Measurements from ENCODE around the gene PIK3R6. TPM values are rescaled to one million over a fixed set of nuclear protein-coding genes. Genes with fewer than 3 reads are reported as not detected.

The PIK3R6 gene
- total and polyA plus RNA-seq, 2 experiments from 2014 or later, result 0.43 to 0.63 TPM

- H3K4me2 ChIP-seq (ENCODE audit: unreplicated experiment), result no peak overlapping the region
- WGBS, 2 experiments (ENCODE audit: low coverage in 1 of 2, low lambda C conversion rate in 2 of 2, missing lambda C conversion rate in 2 of 2), result 89 to 92% methylated on average over 16 of the region's 16 CpGs
- H3K27me3 ChIP-seq (replicated peaks; ENCODE audit: insufficient read depth), result no peaks in the 10 kb centered on the region
- no peak for DNase-seq
- H3F3A ChIP-seq (ENCODE audit: insufficient read depth), result no peaks in the 10 kb centered on the region
- H3K27ac ChIP-seq, result no peak overlapping the region
- no peak overlapping the region for H3K4me3 ChIP-seq
- H3K9me3 ChIP-seq (ENCODE audit: low read depth), result no peaks in the 10 kb centered on the region
- H4K20me1 ChIP-seq (ENCODE audit: insufficient read depth), result no peaks in the 10 kb centered on the region
- no peaks in the 10 kb centered on the region for H3K9me2 ChIP-seq (ENCODE audit: insufficient read depth)
- H3K36me3 ChIP-seq (ENCODE audit: low read depth), result no peaks in the 10 kb centered on the region
- TF ChIP-seq EZH2phosphoT487 (IDR thresholded peaks at IDR 0.05; ENCODE audit: insufficient read depth, low read depth) (no peak), EZH2 (IDR thresholded peaks at IDR 0.05; ENCODE audit: insufficient read depth, poor library complexity, severe bottlenecking) (no peak)
- H3K9ac ChIP-seq, result no peak overlapping the region
- in situ Hi-C loops (cut with MboI), result no loop called here
- H2AFZ ChIP-seq, result no peak overlapping the region
- no peaks in the 10 kb centered on the region for H3K4me1 ChIP-seq (ENCODE audit: insufficient read depth)
- H3K79me2 ChIP-seq (ENCODE audit: insufficient read depth), result no peaks in the 10 kb centered on the region
Observed at GRCh38 chr17:8884336-8884990, 17.0 kb upstream of the PIK3R6 start.

GRCh38 chr17:8883353-8883752 is 15.9 kb upstream of the PIK3R6 start:
- Histone ChIP-seq H3F3A (ENCODE audit: insufficient read depth) (no peaks in the 10 kb centered on the region), H2AFZ (no peak overlapping the region), H3K27ac (no peak overlapping the region), H3K4me1 (ENCODE audit: insufficient read depth) (no peaks in the 10 kb centered on the region), H3K4me2 (ENCODE audit: unreplicated experiment) (no peak overlapping the region), H3K9me2 (ENCODE audit: insufficient read depth) (no peaks in the 10 kb centered on the region), H3K79me2 (ENCODE audit: insufficient read depth) (no peaks in the 10 kb centered on the region), H3K27me3 (replicated peaks; ENCODE audit: insufficient read depth) (no peaks in the 10 kb centered on the region), H3K36me3 (ENCODE audit: low read depth) (no peaks in the 10 kb centered on the region), H3K9ac (no peak overlapping the region), H3K4me3 (no peak overlapping the region), H3K9me3 (ENCODE audit: low read depth) (no peaks in the 10 kb centered on the region), H4K20me1 (ENCODE audit: insufficient read depth) (no peaks in the 10 kb centered on the region)
- in situ Hi-C loops (cut with MboI), result no loop called here
- DNase-seq, result no peak
- TF ChIP-seq EZH2 (IDR thresholded peaks at IDR 0.05; ENCODE audit: insufficient read depth, poor library complexity, severe bottlenecking) (no peak), EZH2phosphoT487 (IDR thresholded peaks at IDR 0.05; ENCODE audit: insufficient read depth, low read depth) (no peak)
- WGBS, 2 experiments (ENCODE audit: low coverage in 1 of 2, low lambda C conversion rate in 2 of 2, missing lambda C conversion rate in 2 of 2), result 74 to 85% methylated on average over 4 of the region's 4 CpGs

GRCh38 chr17:8881606-8882005 is 14.1 kb upstream of the PIK3R6 start:
- H3K4me1 ChIP-seq (ENCODE audit: insufficient read depth), result peaks cover 3% of the 10 kb centered on the region; the same call in 1 of the 2 replicates
- no peak overlapping the region for H2AFZ ChIP-seq
- H3K27ac ChIP-seq, result no peak overlapping the region
- H3K36me3 ChIP-seq (ENCODE audit: low read depth), result no peaks in the 10 kb centered on the region
- H3K27me3 ChIP-seq (replicated peaks; ENCODE audit: insufficient read depth), result no peaks in the 10 kb centered on the region
- no peaks in the 10 kb centered on the region for H3K9me2 ChIP-seq (ENCODE audit: insufficient read depth)
- in situ Hi-C loops (cut with MboI), result no loop called here
- DNase-seq, result no peak
- H4K20me1 ChIP-seq (ENCODE audit: insufficient read depth), result no peaks in the 10 kb centered on the region
- H3F3A ChIP-seq (ENCODE audit: insufficient read depth), result no peaks in the 10 kb centered on the region
- H3K4me2 ChIP-seq (ENCODE audit: unreplicated experiment), result no peak overlapping the region
- TF ChIP-seq EZH2phosphoT487 (IDR thresholded peaks at IDR 0.05; ENCODE audit: insufficient read depth, low read depth) (no peak), EZH2 (IDR thresholded peaks at IDR 0.05; ENCODE audit: insufficient read depth, poor library complexity, severe bottlenecking) (no peak)
- WGBS, 2 experiments (ENCODE audit: low coverage in 1 of 2, low lambda C conversion rate in 2 of 2, missing lambda C conversion rate in 2 of 2), result 77 to 81% methylated on average over 7 of the region's 7 CpGs
- no peak overlapping the region for H3K4me3 ChIP-seq
- no peaks in the 10 kb centered on the region for H3K79me2 ChIP-seq (ENCODE audit: insufficient read depth)
- H3K9ac ChIP-seq, result no peak overlapping the region
- H3K9me3 ChIP-seq (ENCODE audit: low read depth), result no peaks in the 10 kb centered on the region

- DNase-seq, result no peak
Observed at GRCh38 chr17:8880466-8880865, 13.0 kb upstream of the PIK3R6 start.

More at GRCh38 chr17:8880466-8880865, 13.0 kb upstream of the PIK3R6 start:
- H2AFZ ChIP-seq, result no peak overlapping the region
- no peaks in the 10 kb centered on the region for H3K79me2 ChIP-seq (ENCODE audit: insufficient read depth)
- no peaks in the 10 kb centered on the region for H3K9me3 ChIP-seq (ENCODE audit: low read depth)
- H3F3A ChIP-seq (ENCODE audit: insufficient read depth), result no peaks in the 10 kb centered on the region
- in situ Hi-C loops (cut with MboI), result no loop called here
- no peaks in the 10 kb centered on the region for H3K9me2 ChIP-seq (ENCODE audit: insufficient read depth)
- TF ChIP-seq EZH2phosphoT487 (IDR thresholded peaks at IDR 0.05; ENCODE audit: insufficient read depth, low read depth), result no peak
- no peak for TF ChIP-seq EZH2 (IDR thresholded peaks at IDR 0.05; ENCODE audit: insufficient read depth, poor library complexity, severe bottlenecking)
- H3K4me2 ChIP-seq (ENCODE audit: unreplicated experiment), result no peak overlapping the region
- peaks cover 12% of the 10 kb centered on the region; the same call in 1 of the 2 replicates for H3K4me1 ChIP-seq (ENCODE audit: insufficient read depth)
- WGBS, 2 experiments (ENCODE audit: low coverage in 1 of 2, low lambda C conversion rate in 2 of 2, missing lambda C conversion rate in 2 of 2), result 72 to 76% methylated on average over 7 of the region's 7 CpGs
- no peak overlapping the region for H3K4me3 ChIP-seq
- H4K20me1 ChIP-seq (ENCODE audit: insufficient read depth), result no peaks in the 10 kb centered on the region
- no peaks in the 10 kb centered on the region for H3K36me3 ChIP-seq (ENCODE audit: low read depth)
- H3K9ac ChIP-seq, result no peak overlapping the region
- H3K27ac ChIP-seq, result no peak overlapping the region
- no peaks in the 10 kb centered on the region for H3K27me3 ChIP-seq (replicated peaks; ENCODE audit: insufficient read depth)
